ENCODE measurements around the gene MRPS16. TPM values are rescaled to one million over a fixed set of nuclear protein-coding genes. Genes with fewer than 3 reads are reported as not detected.

MRPS16 gene
- 10 to 100 TPM; 37.4 to 43.5 (median 40.3) TPM for total RNA-seq

GRCh38 chr10:73252445-73253224 is at the start of gene MRPS16:
MRPS16 (minus strand) TSS chr10:73252644; CDS start chr10:73252482, 162 bp downstream.
- Histone ChIP-seq H3K4me3 (peak within 1 kb of the TSS; percentile 76 to 82), H3K9me3 (no peaks in the 10 kb centered on the region), H3K27me3 (no peaks in the 10 kb centered on the region), H3K4me1 (peaks cover 11 to 41% (median 19%) of the 10 kb centered on the region in 3 donors), H3K27ac (peak within 1 kb of the TSS; percentile 80 to 93 (median 90)), H3K36me3 (peaks cover 0 to 29% of the 10 kb centered on the region in 2 donors)
- TF ChIP-seq POLR2A (IDR thresholded peaks at IDR 0.05) (peak; percentile 44 to 60), POLR2AphosphoS5 (IDR thresholded peaks at IDR 0.05) (peak; percentile 83), CTCF (IDR thresholded peaks at IDR 0.05) (peak in 3 of 4 experiments; percentile 15 to 20 (median 17)), EP300 (IDR thresholded peaks at IDR 0.05) (no peak)
- WGBS, 2 donors (ENCODE audit: low coverage in 1 of 2) = 0% methylated on average over 12 to 17 of the region's 51 CpGs
- ATAC-seq = peak; percentile 99

- Histone ChIP-seq H3K4me3 (no peak overlapping the region), H3K36me3 (no peaks in the 10 kb centered on the region), H3K27ac (no peak overlapping the region), H3K27me3 (no peaks in the 10 kb centered on the region), H3K4me1 (no peaks in the 10 kb centered on the region), H3K9me3 (no peaks in the 10 kb centered on the region)
- WGBS, 2 donors (ENCODE audit: low coverage in 1 of 2) = 65 to 84% methylated on average over 3 of the region's 3 CpGs
- TF ChIP-seq EP300 (IDR thresholded peaks at IDR 0.05) = no peak
- TF ChIP-seq CTCF (IDR thresholded peaks at IDR 0.05) = no peak
- TF ChIP-seq POLR2A (IDR thresholded peaks at IDR 0.05) = no peak
- TF ChIP-seq POLR2AphosphoS5 (IDR thresholded peaks at IDR 0.05) = no peak
- no peak for ATAC-seq
Observed at GRCh38 chr10:73296946-73297345, 44.5 kb upstream of the MRPS16 start.

GRCh38 chr10:73293461-73293860 is 41.0 kb upstream of the MRPS16 start:
- no peaks in the 10 kb centered on the region for H3K9me3 ChIP-seq
- no peak for TF ChIP-seq POLR2A (IDR thresholded peaks at IDR 0.05)
- TF ChIP-seq CTCF (IDR thresholded peaks at IDR 0.05) = no peak
- no peak for TF ChIP-seq POLR2AphosphoS5 (IDR thresholded peaks at IDR 0.05)
- TF ChIP-seq EP300 (IDR thresholded peaks at IDR 0.05) = no peak
- peaks cover 0 to 8% of the 10 kb centered on the region in 2 donors for H3K36me3 ChIP-seq
- H3K27me3 ChIP-seq = no peaks in the 10 kb centered on the region
- no peaks in the 10 kb centered on the region for H3K4me1 ChIP-seq
- 67 to 79% methylated on average over 3 of the region's 3 CpGs for WGBS, 2 donors (ENCODE audit: low coverage in 1 of 2)
- no peak for ATAC-seq
- H3K27ac ChIP-seq = no peak overlapping the region
- no peak overlapping the region for H3K4me3 ChIP-seq

- TF ChIP-seq POLR2AphosphoS5 (IDR thresholded peaks at IDR 0.05) (no peak), EP300 (IDR thresholded peaks at IDR 0.05) (no peak), CTCF (IDR thresholded peaks at IDR 0.05) (no peak), POLR2A (IDR thresholded peaks at IDR 0.05) (no peak)
- Histone ChIP-seq H3K36me3 (peaks cover 0 to 8% of the 10 kb centered on the region in 2 donors), H3K9me3 (no peaks in the 10 kb centered on the region), H3K27me3 (no peaks in the 10 kb centered on the region), H3K27ac (no peak overlapping the region), H3K4me1 (no peaks in the 10 kb centered on the region), H3K4me3 (no peak overlapping the region)
- no peak for ATAC-seq
- WGBS, 2 donors (ENCODE audit: low coverage in 1 of 2) = 88 to 100% methylated on average over 1 of the region's 1 CpG
Observed at GRCh38 chr10:73289958-73290357, 37.5 kb upstream of the MRPS16 start.

- no peaks in the 10 kb centered on the region for H3K9me3 ChIP-seq
- H3K27ac ChIP-seq = no peak overlapping the region
- H3K27me3 ChIP-seq = no peaks in the 10 kb centered on the region
- no peak for TF ChIP-seq POLR2AphosphoS5 (IDR thresholded peaks at IDR 0.05)
- no peak for TF ChIP-seq CTCF (IDR thresholded peaks at IDR 0.05)
- TF ChIP-seq EP300 (IDR thresholded peaks at IDR 0.05) = no peak
- TF ChIP-seq POLR2A (IDR thresholded peaks at IDR 0.05) = no peak
- 64 to 73% methylated on average over 1 of the region's 1 CpG for whole genome bisulfite sequencing, 2 donors (ENCODE audit: low coverage in 1 of 2)
- no peak overlapping the region for H3K4me3 ChIP-seq
- H3K36me3 ChIP-seq = peaks cover 0 to 8% of the 10 kb centered on the region in 2 donors
- no peak for ATAC-seq
- H3K4me1 ChIP-seq = no peaks in the 10 kb centered on the region
Observed at GRCh38 chr10:73287441-73287840, 35.0 kb upstream of the MRPS16 start.

Measured in gastroesophageal sphincter (tissue), 4 donors.